Stimulated activated naive CD4-positive, alpha-beta T cell (primary cell): ENCODE data around the gene MSANTD2.

Source experiments
- DNase-seq, 6 experiments: peaks; one replicate each; lab custom pipeline; 2025; lab: John Stamatoyannopoulos, UW

The MSANTD2 gene

GRCh38 chr11:124753205-124753604, 47.0 kb downstream of the MSANTD2 start:
- DNase-seq: no peak

- no peak for DNase-seq
Measured at GRCh38 chr11:124752471-124753102, 47.6 kb downstream of the MSANTD2 start.

- DNase-seq: peak in 2 of 6 experiments; percentile 5 to 10
Measured at GRCh38 chr11:124751741-124752470, 48.3 kb downstream of the MSANTD2 start, which contains the start of gene VSIG2. Gene VSIG2, minus strand, starts transcription at chr11:124752255. Its CDS starts 118 bp downstream, at chr11:124752137.

GRCh38 chr11:124751391-124751740, 48.8 kb downstream of the MSANTD2 start:
- DNase-seq: no peak

- no peak for DNase-seq
Measured at GRCh38 chr11:124749912-124750311, 50.3 kb downstream of the MSANTD2 start.

GRCh38 chr11:124748481-124749343, 51.5 kb downstream of the MSANTD2 start:
- no peak for DNase-seq

- no peak for DNase-seq
Measured at GRCh38 chr11:124748100-124748418, 52.1 kb downstream of the MSANTD2 start.

- no peak for DNase-seq
Measured at GRCh38 chr11:124747406-124748099, 52.7 kb downstream of the MSANTD2 start.

GRCh38 chr11:124746621-124747243, 53.5 kb downstream of the MSANTD2 start:
- peak; percentile 66 to 91 (median 81) for DNase-seq

GRCh38 chr11:124745835-124746620, 54.2 kb downstream of the MSANTD2 start:
- peak in 2 of 6 experiments; percentile 29 to 34 for DNase-seq

- no peak for DNase-seq
Measured at GRCh38 chr11:124745270-124745834, 54.9 kb downstream of the MSANTD2 start.

GRCh38 chr11:124743050-124743449, 57.2 kb downstream of the MSANTD2 start:
- no peak for DNase-seq

- DNase-seq: no peak
Measured at GRCh38 chr11:124742555-124742954, 57.7 kb downstream of the MSANTD2 start.

- peak in 4 of 6 experiments; percentile 28 to 56 (median 35) for DNase-seq
Measured at GRCh38 chr11:124740277-124740882, 59.8 kb downstream of the MSANTD2 start.

GRCh38 chr11:124739479-124740276, 60.5 kb downstream of the MSANTD2 start, which contains the start of gene NRGN:
Gene NRGN, plus strand, starts transcription at chr11:124739942. Its CDS starts 143 bp downstream, at chr11:124740085.
- peak; percentile 64 to 81 (median 78) for DNase-seq

- no peak for DNase-seq
Measured at GRCh38 chr11:124738713-124739478, 61.3 kb downstream of the MSANTD2 start.

GRCh38 chr11:124737638-124738305, 62.4 kb downstream of the MSANTD2 start:
- peak in 1 of 6 experiments; percentile 2 for DNase-seq

- DNase-seq: no peak
Measured at GRCh38 chr11:124736736-124737135, 63.5 kb downstream of the MSANTD2 start.
